Measurements from ENCODE around the gene PTGS2.

DNA sequence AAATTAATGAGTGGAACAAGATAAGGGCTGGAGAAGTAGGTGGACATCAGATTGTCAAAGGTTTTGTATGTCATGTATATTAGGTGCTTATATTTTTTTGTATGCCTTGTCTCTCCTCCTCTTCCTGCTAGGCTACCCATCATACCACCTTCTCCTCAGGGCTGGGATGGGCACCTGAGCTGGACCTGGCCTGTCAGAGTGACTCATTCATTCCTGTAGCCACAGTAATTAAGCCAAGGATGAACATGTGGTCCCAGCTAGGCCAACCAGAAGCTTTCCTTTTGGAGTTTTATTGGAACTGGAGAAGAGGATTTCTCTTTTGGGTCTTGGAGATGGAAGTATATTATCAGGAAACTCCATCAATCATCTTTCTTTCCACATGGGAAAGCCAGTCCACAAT is 21.2 kb downstream of the PTGS2 start:
- TF ChIP-seq CTCF (IDR thresholded peaks at IDR 0.05) (no peak), ZFX (IDR thresholded peaks at IDR 0.05; ENCODE audit: borderline replicate concordance) (no peak)

Data from 22Rv1 (cell line).